GM12878 (cell line): ENCODE measurements around the gene IGSF8. TPM values are rescaled to one million over a fixed set of nuclear protein-coding genes. Genes with fewer than 3 reads are reported as not detected.

Experiments used
- ATAC-seq: fragments of 200-7000 bp; cut with Tn5 transposase; 3 replicates; pipeline ENCODE4 v1.9.1; 2020; ENCODE audit warnings: mild to moderate bottlenecking, moderate library complexity
- BruUV-seq: library from RNA; stranded (reverse); fragments of 400-500 nt; replicated peaks from 2 replicates; lab custom pipeline; 2021; lab: Mats Ljungman, UMichigan
- CTCF ChIA-PET: fragments of 300-600 bp; sonication (Branson Sonifier 250); formaldehyde crosslinking; extraction: SDS; loops from one replicate; lab custom pipeline; 2021; ENCODE audit warnings: inconsistent platforms; lab: Yijun Ruan, JAX
- POLR2A ChIA-PET: fragments of 350-600 bp; formaldehyde crosslinking; extraction: SDS; loops from one replicate; lab custom pipeline; 2021; ENCODE audit warnings: inconsistent platforms; lab: Charles Lee
- RAD21 ChIA-PET: fragments of 300-600 bp; sonication (Branson Sonifier 250); formaldehyde crosslinking; loops from one replicate; lab custom pipeline; 2023; ENCODE audit warnings: antibody characterized with exemption; ENCODE audit not compliant: unreplicated experiment; lab: Charles Lee
- SMC1A ChIA-PET: fragments of 300-600 bp; sonication (Branson Sonifier 250); formaldehyde crosslinking; loops from one replicate; lab custom pipeline; 2023; ENCODE audit not compliant: unreplicated experiment, uncharacterized antibody; lab: Charles Lee
- DNase-seq: peaks from one replicate; pipeline ENCODE4 v3.0.0-alpha.2; 2011; ENCODE audit warnings: low read depth, low spot score
- FAIRE-seq: peaks from 3 replicates; lab custom pipeline; 2011; peaks lifted over from hg19 to GRCh38; lab: Jason Lieb, UNC
- H2AFZ ChIP-seq: 2 replicates; pipeline ENCODE4 v1.6.0; 2011; ENCODE audit warnings: low read depth, low read length, control low read depth; ENCODE audit not compliant: control insufficient read depth
- H3K27ac ChIP-seq: 2 replicates; pipeline ENCODE4 v1.5.1; 2011; ENCODE audit warnings: control low read depth; ENCODE audit not compliant: control insufficient read depth, insufficient read depth
- H3K27me3 ChIP-seq, 2 experiments: replicated peaks in 1 of 2; 2 replicates each; pipeline versions ENCODE4 v1.6.0 to v1.6.1; 2011; ENCODE audit warnings: low read length in 1 of 2; ENCODE audit not compliant: control insufficient read depth in 2 of 2, insufficient read depth in 2 of 2
- H3K36me3 ChIP-seq, 2 experiments: 2 replicates each; pipeline ENCODE4 v1.5.1; 2011; ENCODE audit warnings: low read length in 1 of 2; ENCODE audit not compliant: control insufficient read depth in 2 of 2, insufficient read depth in 2 of 2
- H3K4me1 ChIP-seq: 2 replicates; pipeline ENCODE4 v1.6.1; 2011; ENCODE audit warnings: mild to moderate bottlenecking, low read length, moderate library complexity, mixed read lengths; ENCODE audit not compliant: control insufficient read depth, insufficient read depth
- H3K4me2 ChIP-seq: 2 replicates; pipeline ENCODE4 v1.6.0; 2011; ENCODE audit warnings: control low read depth; ENCODE audit not compliant: control insufficient read depth, insufficient read depth
- H3K4me3 ChIP-seq: fragments of 200-600 bp; sonication (generic); 2 replicates; pipeline ENCODE4 v1.5.1; 2016
- H3K79me2 ChIP-seq: 2 replicates; pipeline ENCODE4 v1.6.0; 2011; ENCODE audit warnings: low read length; ENCODE audit not compliant: control insufficient read depth, insufficient read depth
- H3K9ac ChIP-seq: 2 replicates; pipeline ENCODE4 v1.8.0; 2011; ENCODE audit warnings: low read length, control low read depth, mixed read lengths; ENCODE audit not compliant: control insufficient read depth, insufficient read depth
- H3K9me3 ChIP-seq: replicated peaks from 3 replicates; pipeline ENCODE4 v1.5.1; 2011; ENCODE audit warnings: mild to moderate bottlenecking, low read length; ENCODE audit not compliant: control insufficient read depth, insufficient read depth
- H4K20me1 ChIP-seq: 2 replicates; pipeline ENCODE4 v1.6.0; 2011; ENCODE audit not compliant: control insufficient read depth, insufficient read depth
- ATF2 ChIP-seq: IDR thresholded peaks from 2 replicates; pipeline ENCODE4 v1.6.1; 2012; ENCODE audit warnings: low read length, inconsistent platforms
- BCL3 ChIP-seq: IDR thresholded peaks from 2 replicates; pipeline ENCODE4 v1.6.1; 2011; ENCODE audit warnings: borderline replicate concordance, low read depth, mild to moderate bottlenecking, moderate library complexity, low read length; ENCODE audit not compliant: insufficient read depth, poor library complexity, severe bottlenecking
- BHLHE40 ChIP-seq, 2 experiments: fragments of 450-650 bp in 1 of 2; IDR thresholded peaks; 2 replicates each; pipeline ENCODE4 v1.6.1; 2011 to 2017; ENCODE audit warnings: low read depth in 2 of 2, borderline replicate concordance in 1 of 2, improper control_type of control experiment in 1 of 2, low read length in 1 of 2, mild to moderate bottlenecking in 1 of 2
- FOXK2 ChIP-seq: fragments of 450-650 bp; IDR thresholded peaks from 2 replicates; pipeline ENCODE4 v1.6.1; 2017; ENCODE audit warnings: mild to moderate bottlenecking, moderate library complexity
- KDM1A ChIP-seq: fragments of 200-600 bp; sonication (generic); IDR thresholded peaks from 2 replicates; pipeline ENCODE4 v1.6.1; 2016; ENCODE audit warnings: borderline replicate concordance
- NBN ChIP-seq: fragments of 450-650 bp; IDR thresholded peaks from 2 replicates; pipeline ENCODE4 v1.6.1; 2016
- PRDM15 ChIP-seq: fragments of 450-650 bp; formaldehyde crosslinking; IDR thresholded peaks from 2 replicates; pipeline ENCODE4 v1.4.0; 2020; ENCODE audit warnings: mild to moderate bottlenecking, moderate library complexity
- REST ChIP-seq: IDR thresholded peaks from 2 replicates; pipeline ENCODE4 v1.6.1; 2012; ENCODE audit warnings: mild to moderate bottlenecking, low read depth, low read length
- USF1 ChIP-seq: IDR thresholded peaks from 2 replicates; pipeline ENCODE4 v1.6.1; 2011; ENCODE audit warnings: borderline replicate concordance, low read depth, mild to moderate bottlenecking, moderate library complexity, mixed read lengths, low read length; ENCODE audit not compliant: insufficient read depth; ENCODE audit errors: extremely low read length
- ZNF384 ChIP-seq: IDR thresholded peaks from 2 replicates; pipeline ENCODE4 v1.6.1; 2012; ENCODE audit warnings: low read depth, mild to moderate bottlenecking, low read length, improper control_type of control experiment, borderline replicate concordance
- ZNF622 ChIP-seq: fragments of 450-650 bp; IDR thresholded peaks from 2 replicates; pipeline ENCODE4 v1.6.1; 2017; ENCODE audit warnings: mild to moderate bottlenecking, inconsistent platforms
- whole genome bisulfite sequencing: methylation state at CpG from one replicate; pipeline ENCODE4 v1.1.6; 2016; ENCODE audit warnings: low lambda C conversion rate; ENCODE audit not compliant: insufficient replicate concordance, insufficient coverage; ENCODE audit errors: missing lambda C conversion rate; 5-methylcytosine and 5-hydroxymethylcytosine counted together
- in situ Hi-C: fragments of 300-500 bp; cut with MboI; formaldehyde crosslinking; loops from 9 replicates; pipeline ENCODE4 v1.14.3; 2018; ENCODE audit warnings: mixed read lengths
- intact Hi-C: fragments of 100-400 bp; cut with micrococcal nuclease; formaldehyde crosslinking; loops from one replicate; pipeline ENCODE4 v1.14.2; 2022; ENCODE audit not compliant: unreplicated experiment
- polyA plus RNA-seq, 11 experiments: library from polyadenylated mRNA; depleted of rRNA in 4 of 11; unstranded in 6 of 11; stranded (reverse) in 5 of 11; fragments of >200 nt; fragmentation: Nextera tagmentation in 4 of 11; fragmentation: Illumina TruSeq in 1 of 11; extraction: Ambion mirVana in 4 of 11; extraction: Trizol in 1 of 11; gene quantifications; 1 replicate in 1 of 11; 2 replicates in 10 of 11; pipeline versions ENCODE4 v1.2.1 to v1.2.3, GENCODE V29; 2011 to 2016; ENCODE audit warnings: inconsistent platforms in 2 of 11, missing spikeins in 2 of 11, low read depth in 1 of 11
- total RNA-seq, 4 experiments: library from RNA; depleted of rRNA in 3 of 4; stranded (reverse); fragments of >200 nt in 3 of 4; fragmentation: Illumina TruSeq in 1 of 4; extraction: Trizol in 1 of 4; gene quantifications; 2 replicates each; pipeline versions ENCODE4 v1.2.1 to v1.2.3, GENCODE V29; 2013 to 2021

Gene IGSF8
- total and polyA plus RNA-seq, 10 of the 15 experiments (the other 5 are each of a cell fraction or from before 2014, with no cell fraction given), result 0.64 to 24.7 (median 13.9) TPM

GRCh38 chr1:160115545-160116282, 17.3 kb upstream of the IGSF8 start, which contains the start of gene ATP1A2:
Gene ATP1A2, plus strand, starts transcription at chr1:160115759. Its CDS starts 103 bp downstream, at chr1:160115862.
- ChIA-PET CTCF (interaction anchor here (1.1 kb wide), 1 partner anchor 136 kb away, joined by 4 read pairs; no protein-coding TSS in a partner anchor), SMC1A (no interaction called here), RAD21 (no interaction called here), POLR2A (no interaction called here)
- Histone ChIP-seq H3K4me1 (no peaks in the 10 kb centered on the region), H4K20me1 (0 out of 2 replicates have a peak, but pooled peaks cover 3% of the 10 kb centered on the region), H3K9me3 (no peaks in the 10 kb centered on the region), H3K4me3 (no peak within 1 kb of the TSS), H3K79me2 (no peaks in the 10 kb centered on the region), H3K27me3 (peaks cover 0 to 7% of the 10 kb centered on the region in 2 experiments), H3K4me2 (no peak within 1 kb of the TSS), H3K27ac (no peak within 1 kb of the TSS), H2AFZ (no peak within 1 kb of the TSS), H3K36me3 (no peaks in the 10 kb centered on the region), H3K9ac (no peak within 1 kb of the TSS)
- FAIRE-seq (no peak), DNase-seq (no peak), ATAC-seq (no peak)
- intact Hi-C loops, result no loop called here
- BruUV-seq, result no TSS peak
- in situ Hi-C loops, result no loop called here
- WGBS, result 2% methylated on average over 10 of the region's 16 CpGs
- TF ChIP-seq NBN (no peak), BCL3 (no peak), BHLHE40 (IDR thresholded peaks at IDR 0.05; ENCODE audit: borderline replicate concordance in 1 of 2, low read depth in 2 of 2, low read length in 1 of 2) (no peak), FOXK2 (no peak), KDM1A (no peak), ATF2 (no peak), ZNF622 (no peak), USF1 (no peak), REST (no peak), PRDM15 (CRISPR knock-in tag) (no peak), ZNF384 (no peak)
